SKM-1 treated with dmso at 0.1 percent for 144 hours (cell line): ENCODE data around the gene SCGB1D4.
"Not testable (repeated sequence)": the region's sequence is repeated elsewhere in the genome, so short reads cannot be mapped to it uniquely, and the experiment has no call there.

Experiments used
- DNase-seq: peaks from one replicate; lab custom pipeline; 2025; ENCODE audit not compliant: unreplicated experiment; lab: John Stamatoyannopoulos, UW

SCGB1D4 gene, protein sequence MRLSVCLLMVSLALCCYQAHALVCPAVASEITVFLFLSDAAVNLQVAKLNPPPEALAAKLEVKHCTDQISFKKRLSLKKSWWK

DNA sequence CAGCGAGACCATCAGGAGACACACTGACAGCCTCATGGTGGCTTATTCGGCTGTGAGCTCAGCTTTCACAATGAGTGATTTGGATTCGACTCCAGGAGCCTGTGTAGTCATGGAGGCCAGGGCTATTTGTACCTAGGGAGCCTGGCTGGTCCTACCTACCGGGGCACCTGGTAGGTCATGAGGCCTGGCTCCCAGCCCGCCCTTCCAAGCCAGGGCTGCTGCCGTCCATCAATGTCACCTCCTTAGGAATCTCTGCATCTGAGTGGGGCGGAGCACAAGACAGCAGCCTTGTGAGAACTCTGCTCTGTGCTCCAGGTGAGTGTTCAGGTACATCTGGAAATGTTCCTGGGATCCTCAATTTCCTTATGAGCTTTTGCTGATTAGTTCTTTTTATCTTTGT lies at the start of gene SCGB1D4:
TSS of gene SCGB1D4 (minus strand) at position 101 of the 400 bp plus-strand sequence. CDS start at position 36, 65 bp downstream.
- no peak for DNase-seq

DNA sequence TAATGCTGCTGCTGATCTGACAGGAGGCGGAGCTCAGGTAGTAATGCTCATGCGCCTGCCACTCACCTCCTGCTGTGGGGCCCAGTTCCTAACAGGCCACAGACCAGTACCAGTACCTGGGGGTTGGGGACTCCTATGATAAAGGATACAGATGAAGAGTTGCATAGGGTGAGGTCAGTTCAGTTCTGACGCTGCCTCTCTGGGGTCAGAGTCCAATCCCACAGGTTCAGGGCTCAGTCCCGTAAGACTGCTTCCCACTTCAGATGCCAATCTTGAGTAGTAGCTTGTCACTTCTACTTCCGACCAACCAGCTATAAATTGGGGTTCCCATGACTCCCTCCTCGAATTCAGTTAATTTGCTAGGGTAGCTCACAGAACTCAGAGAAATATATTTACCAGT lies 47.0 kb upstream of the SCGB1D4 start:
- no peak for DNase-seq

DNA sequence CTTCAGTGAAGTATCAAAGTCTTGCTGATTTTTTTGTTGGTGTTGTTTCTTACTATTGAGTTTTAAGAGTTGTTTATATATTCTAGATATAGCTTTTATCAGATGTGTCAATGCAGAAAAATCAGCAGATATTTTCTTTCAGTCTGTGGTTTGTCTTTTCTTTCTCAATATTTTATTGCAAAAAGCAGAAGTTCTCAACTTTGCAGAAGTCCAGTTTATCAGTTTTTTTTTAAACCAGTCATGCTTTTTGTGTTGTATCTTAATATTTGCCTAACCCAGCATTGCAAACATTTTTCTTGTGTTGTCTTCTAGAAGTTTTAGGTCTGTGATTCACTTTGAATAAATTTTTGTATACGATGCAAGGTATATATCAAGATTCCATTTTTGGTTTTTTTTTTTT lies 45.3 kb upstream of the SCGB1D4 start:
- peak; percentile 88 for DNase-seq

DNA sequence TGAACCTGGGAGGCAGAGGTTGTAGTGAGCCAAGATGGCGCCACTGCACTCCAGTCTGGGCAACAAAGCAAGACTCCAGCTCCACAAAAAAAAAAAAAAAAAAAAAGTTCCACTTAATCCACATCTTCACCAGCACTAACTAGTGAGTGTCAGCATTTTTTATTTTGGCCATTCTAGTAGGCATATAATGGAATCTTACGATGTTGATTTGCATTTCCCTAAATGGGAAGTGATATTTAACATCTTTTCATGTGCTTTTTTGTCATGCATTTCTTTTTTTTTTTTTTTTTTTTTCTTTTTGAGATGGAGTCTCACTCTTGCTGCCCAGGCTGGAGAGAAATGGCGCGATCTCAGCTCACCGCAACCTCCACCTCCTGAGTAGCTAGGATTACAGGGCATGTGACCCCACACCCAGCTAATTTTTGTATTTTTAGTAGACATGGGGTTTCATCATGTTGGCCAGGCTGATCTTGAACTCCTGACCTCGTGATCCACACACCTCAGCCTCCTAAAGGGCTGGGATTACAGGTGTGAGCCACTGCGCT lies 44.8 kb upstream of the SCGB1D4 start:
- peak; percentile 67 for DNase-seq

DNA sequence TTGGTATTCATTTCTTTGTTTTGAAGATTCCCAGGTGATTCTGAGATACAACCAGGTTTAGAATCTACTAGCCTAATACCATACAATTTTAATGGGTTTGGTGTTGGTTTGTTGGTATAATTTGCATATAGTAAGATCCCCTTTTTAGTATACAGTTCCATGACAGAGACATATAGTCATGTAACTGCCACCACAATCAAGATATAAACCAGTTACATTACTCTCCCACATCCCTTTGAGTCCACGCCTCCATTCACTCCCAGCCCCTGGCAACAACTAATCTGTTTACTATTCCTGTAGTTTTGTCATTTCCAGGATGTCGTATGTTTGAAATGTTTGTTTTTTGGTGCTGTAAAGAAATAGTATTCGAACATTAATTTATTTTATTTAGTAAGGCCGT lies 42.7 kb upstream of the SCGB1D4 start:
- DNase-seq: no peak

DNA sequence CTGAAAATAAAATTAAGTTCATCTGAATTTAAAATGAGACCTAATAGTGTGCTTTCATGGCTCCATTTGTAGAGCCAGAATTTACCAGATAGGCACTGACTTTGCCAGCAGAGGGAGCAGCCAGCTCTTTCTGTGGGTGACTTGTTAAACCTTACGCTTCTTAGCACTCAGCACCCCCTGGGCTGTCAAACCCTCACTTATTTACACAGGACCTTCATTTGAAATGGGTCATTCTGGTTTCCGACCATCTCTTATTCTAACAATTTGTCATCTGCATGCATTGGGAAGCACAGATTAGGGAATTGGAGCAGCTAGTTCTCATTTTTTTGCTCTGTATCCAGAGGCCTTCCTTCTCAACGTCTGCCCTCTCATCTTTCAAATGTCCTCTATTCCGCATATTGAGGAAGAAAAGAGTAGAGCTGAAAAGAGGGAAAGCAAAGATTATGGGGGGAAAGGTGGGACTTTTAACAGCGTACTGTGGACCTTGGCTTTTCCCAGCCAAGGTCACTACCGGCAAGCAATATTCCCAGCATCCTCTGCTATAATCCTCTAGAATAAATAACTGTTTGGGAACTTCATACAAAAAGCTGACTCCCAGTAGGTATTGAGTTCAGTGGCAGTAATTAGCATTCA lies 41.5 kb upstream of the SCGB1D4 start:
- peak; percentile 35 for DNase-seq

DNA sequence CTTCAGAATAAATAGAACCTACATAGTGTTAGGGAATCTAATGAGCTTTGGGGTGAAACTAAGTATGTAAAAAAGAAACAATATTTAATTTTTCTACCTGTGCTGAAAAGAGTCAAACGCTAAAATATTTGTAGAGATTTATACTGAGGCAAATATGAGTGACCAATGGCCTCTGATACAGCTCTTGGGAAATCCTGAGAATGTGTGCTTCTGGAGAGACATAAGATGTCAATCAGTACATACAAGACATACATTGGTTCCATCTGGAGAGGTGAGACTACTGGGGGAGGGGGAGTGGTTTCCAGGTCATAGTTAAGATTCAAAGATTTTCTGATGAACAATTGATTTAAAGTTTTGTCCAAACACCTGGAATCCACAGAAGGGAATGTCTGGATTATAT lies 39.3 kb upstream of the SCGB1D4 start:
- no peak for DNase-seq

DNA sequence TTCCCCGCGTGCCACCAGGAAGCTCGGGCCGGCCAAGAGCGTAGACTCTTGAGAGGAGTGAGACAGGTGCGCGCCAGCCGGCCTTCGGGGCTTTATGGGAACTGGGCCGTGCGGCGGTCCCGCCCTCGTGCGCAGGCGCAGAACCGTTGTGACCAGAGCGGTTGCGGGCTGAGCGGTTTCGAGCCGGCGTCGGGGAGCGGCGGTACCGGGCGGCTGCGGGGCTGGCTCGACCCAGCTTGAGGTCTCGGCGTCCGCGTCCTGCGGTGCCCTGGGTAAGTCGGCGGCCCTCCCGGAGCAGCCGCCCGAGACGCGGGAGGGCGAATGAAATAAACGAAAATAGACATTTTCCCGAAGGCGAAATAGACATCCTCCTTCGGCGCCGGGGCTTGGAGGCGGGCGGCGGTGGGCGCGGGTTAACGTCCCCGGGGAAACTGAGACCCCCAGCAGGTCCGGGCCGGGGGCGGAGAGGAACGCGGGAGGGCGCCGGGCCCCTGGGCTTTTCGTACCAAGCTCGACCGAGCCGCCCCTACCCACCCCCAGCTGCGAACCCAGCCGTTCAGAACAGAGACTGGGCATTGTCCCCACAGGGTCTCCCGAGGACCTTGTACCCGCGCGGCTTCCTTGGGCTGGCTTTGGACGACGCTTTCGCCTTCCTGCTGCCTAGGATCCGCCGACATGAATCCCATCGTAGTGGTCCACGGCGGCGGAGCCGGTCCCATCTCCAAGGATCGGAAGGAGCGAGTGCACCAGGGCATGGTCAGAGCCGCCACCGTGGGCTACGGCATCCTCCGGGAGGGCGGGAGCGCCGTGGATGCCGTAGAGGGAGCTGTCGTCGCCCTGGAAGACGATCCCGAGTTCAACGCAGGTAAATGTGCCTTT lies 38.7 kb upstream of the SCGB1D4 start, which contains the start of gene ASRGL1:
TSS of gene ASRGL1 (plus strand) at position 146 of the 879 bp plus-strand sequence. CDS start at position 676, 530 bp downstream.
- DNase-seq: peak; percentile 67

DNA sequence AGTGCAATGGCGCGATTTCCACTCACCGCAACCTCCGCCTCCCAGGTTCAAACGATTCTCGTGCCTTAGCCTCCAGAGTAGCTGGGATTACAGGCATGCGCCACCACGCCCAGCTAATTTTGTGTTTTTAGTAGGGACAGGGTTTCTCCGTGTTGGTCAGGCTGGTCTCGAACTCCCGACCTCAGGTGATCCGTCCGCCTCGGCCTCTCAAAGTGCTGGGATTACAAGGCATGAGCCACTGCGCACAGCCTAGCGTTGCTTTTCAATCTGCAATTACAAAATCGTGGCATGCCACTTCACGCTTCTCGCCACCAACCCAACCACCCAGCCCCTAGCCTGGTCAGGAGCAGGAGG lies 38.1 kb upstream of the SCGB1D4 start:
- DNase-seq: not testable (repeated sequence)

DNA sequence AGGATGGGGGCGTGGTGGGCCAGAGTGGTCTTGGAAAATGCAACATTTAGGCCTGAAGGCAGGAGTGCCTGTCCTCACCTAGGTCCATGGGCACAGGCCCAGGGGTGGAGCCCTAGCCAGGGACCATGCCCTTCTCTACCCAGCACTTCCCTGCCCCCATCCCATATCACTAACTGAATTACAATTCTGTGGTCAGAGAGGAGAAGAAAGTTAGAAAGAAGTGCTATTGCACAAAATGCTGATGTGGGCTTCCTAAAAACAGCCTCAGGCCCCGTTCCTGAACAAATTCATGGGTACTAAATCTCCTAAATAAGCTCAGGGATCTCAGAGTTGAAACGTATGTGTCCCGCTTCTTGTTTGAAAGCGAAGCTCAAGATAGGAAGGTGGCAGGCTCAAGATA lies 34.9 kb upstream of the SCGB1D4 start:
- peak; percentile 9 for DNase-seq

DNA sequence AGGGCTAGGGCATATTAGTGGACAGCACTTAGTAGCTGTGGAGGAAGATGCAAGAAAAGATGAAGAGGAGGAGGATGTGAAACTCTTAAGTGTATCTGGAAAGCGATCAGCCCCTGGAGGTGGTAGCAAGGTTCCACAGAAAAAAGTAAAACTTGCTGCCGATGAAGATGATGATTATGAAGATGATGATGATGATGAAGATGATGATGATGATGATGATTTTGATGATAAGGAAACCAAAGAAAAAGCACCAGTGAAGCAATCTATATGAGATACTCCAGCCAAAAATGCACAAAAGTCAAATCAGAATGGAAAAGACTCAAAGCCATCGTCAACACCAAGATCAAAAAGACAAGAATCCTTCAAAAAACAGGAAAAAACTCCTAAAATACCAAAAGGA lies 32.4 kb upstream of the SCGB1D4 start:
- not testable (repeated sequence) for DNase-seq

DNA sequence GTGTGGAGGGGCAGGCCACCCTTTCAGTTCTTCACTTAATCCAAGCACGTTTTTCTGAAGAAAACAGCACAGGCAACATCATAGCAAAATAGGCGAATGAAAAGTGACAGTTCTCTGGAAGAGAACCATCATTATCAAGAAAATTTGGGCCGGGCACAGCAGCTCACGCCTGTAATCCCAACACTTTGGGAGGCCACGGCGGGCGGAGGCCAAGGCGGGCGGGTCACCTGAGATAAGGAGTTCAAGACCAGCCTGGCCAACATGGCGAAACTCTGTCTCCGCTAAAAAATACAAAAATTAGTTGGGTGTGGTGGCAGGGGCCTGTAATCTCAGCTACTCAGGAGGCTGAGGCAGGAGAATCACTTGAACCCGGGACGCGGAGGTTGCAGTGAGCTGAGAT lies 28.7 kb upstream of the SCGB1D4 start:
- DNase-seq: not testable (repeated sequence)

DNA sequence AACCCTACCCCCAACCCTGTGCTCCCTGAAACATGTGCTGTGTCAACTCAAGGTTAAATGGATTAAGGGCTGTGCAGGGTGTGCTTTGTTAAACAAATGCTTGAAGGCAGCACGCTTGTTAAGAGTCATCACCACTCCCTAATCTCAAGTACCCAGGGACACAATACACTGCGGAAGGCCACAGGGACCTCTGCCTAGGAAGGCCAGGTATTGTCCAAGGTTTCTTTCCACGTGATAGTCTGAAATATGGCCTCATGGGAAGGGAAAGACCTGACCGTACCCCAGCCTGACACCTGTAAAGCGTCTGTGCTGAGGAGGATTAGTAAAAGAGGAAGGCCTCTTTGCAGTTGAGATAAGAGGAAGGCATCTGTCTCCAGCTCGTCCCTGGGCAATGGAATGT lies 27.8 kb upstream of the SCGB1D4 start:
- DNase-seq: not testable (repeated sequence)

DNA sequence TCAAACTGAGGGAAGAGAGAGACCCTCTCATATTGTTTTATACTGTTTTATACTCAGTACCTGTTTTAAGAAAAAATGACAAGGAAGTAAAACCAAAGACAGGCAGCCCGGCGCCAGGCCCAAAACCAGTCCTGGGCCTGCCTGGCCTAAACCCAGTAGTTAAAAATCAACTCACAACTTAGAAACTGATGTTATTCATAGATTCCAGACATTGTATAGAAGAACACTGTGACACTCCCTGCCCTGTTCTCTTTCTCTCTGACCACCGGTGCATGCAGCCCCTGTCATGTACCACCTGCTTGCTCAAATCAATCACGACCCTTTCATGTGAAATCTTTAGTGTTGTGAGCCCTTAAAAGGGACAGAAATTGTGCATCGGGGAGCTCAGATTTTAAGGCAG lies 26.9 kb upstream of the SCGB1D4 start:
- DNase-seq: not testable (repeated sequence)

DNA sequence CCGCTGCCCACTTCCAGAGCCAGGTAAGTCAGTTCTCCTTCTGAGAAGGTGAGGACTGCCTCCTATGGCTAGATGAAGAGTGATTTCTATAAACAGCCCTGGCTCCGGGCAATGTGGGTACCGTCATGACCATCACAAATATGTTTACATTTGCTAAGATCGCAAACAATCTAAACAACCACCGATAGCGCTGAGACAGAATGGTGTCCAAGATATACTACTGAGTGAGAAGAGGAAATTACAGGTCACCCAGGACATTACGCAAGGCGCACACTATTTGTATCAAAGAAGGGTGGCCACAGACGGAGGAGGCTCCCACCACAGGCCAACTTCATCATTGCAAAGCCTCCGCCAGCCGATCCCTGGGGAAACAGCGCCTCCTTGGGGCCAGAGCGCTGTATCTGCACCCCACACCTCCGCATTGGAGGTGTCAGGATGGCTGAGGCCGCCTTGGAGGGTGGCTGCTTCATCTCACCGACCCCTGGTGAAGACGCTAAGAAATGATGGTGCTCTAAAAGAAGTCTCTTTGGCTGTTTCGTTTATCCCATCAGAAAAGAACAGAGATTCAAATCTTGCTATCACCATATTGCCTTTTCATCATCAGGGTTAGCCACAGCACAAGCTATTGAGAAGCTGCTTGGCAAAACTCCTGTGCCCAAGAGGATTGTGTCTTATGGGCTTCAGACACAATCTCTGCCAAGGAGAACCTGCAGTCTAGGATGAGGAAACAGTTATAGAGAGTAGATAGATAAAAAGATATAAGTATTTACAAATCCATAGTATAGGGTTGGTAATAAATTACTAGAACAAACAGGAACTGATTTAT lies 26.1 kb upstream of the SCGB1D4 start:
- DNase-seq: peak; percentile 93

DNA sequence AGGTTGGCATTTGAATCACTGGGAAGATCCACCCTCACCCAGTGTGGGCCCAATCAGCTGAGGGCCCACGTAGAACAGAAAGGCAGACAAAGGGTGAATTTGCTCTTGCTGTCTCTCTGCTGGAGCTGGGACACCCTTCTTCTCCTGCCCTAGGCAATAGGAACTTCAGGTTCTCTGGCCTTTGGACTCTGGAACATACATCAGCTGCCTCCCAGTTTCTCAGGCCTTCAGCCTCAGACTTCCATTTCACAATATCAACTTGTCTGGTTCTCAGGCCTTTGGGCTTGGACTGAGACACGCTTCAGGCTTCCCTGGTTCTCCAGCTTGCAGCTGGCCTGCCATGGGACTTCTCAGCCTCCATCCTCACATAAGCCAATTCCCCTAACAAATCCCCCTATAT lies 23.6 kb upstream of the SCGB1D4 start:
- DNase-seq: no peak

DNA sequence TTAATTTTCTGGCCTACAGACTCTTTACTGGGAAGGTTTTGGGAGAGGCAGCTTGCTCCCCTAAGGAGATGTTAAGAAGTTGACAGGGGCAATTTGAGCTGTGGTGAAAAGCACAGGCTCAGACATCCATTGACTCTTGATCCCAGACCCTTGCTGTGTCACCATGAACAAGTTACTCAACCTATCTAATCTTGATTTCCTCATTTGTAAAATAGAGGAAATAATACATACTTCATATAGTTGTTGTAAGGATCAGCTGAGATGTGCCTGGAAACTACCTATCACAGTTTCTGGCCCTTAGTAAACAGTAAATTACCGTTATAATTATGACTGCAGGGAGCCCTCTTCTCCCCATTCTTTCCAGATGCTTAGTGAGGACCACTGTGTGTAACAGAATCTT lies 16.6 kb upstream of the SCGB1D4 start:
- no peak for DNase-seq

DNA sequence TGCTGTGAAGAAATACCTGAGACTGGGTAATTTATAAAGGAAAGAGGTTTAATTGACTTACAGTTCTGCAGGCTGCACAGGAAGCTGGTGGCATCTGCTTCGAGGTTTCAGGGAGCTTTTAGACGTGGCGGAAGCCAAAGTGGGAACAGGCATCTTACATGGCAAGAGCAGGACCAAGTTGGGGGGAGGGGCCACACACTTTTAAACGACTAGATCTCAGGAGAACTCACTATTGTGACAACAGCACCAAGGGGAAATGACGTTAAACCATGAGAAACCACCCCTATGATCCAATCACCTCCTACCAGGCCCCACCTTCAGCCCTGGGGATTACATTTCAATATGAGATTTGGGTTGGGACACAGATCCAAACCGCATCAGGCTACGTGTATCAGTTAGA lies 11.1 kb upstream of the SCGB1D4 start:
- no peak for DNase-seq

DNA sequence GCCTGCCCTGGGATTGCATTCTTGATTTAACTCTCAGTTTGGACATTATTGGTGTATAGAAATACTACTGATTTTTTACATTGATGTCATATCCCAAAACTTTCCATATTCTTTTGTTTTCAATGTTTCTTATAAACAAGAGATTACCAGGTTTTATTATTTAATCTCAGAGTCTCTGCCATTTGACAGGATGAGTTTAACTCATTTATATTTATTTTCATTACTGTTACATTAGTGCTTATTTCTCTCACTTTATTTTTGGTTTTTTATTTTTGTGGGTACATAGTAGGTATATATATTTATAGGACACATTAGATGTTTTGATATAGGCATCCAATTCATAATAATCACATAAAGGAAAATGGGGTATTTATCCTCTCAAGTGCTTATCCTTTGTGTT lies 9.1 kb upstream of the SCGB1D4 start:
- DNase-seq: no peak

DNA sequence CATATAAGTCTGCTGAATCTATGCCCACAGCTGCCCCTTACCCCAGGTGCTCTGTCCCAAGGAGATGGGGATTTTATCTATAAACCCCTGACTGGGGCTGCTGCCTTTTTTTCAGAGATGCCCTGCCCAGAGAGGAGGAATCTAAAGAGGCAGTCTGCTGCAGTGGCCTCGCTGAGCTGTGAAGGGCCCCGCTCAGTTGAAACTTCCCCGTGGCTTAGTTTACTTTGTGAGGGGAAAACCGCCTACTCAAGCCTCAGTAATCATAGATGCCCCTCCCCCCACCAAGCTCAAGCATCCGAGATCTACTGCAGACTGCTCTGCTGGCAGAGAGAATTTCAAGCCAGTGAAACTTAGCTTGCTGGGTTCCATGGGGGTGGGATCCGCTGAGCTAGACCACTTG lies 7.4 kb upstream of the SCGB1D4 start:
- no peak for DNase-seq

DNA sequence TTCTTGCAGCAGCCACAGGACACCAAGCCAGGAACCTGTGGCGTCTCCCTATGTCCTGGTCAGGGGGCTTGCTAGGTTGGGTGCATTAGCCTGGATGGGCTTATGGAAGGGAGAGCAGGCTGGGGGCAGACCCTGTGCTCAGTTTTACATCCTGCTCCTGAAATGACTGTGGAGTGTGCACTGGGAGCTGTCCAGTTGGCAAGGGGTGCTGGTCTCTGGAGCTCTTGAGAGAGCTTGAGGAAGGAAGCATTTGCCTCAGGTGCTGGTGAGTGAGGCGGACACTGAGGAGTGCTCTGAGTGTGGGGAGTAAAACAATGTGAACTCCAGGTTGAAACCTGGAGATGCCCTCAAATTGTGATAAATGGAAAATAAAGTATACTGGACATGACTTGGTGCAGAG lies 3.4 kb downstream of the SCGB1D4 start:
- no peak for DNase-seq
